Measurements from ENCODE around the gene FFAR1. TPM values are rescaled to one million over a fixed set of nuclear protein-coding genes. Genes with fewer than 3 reads are reported as not detected.
"Not testable (repeated sequence)": the region's sequence is repeated elsewhere in the genome, so short reads cannot be mapped to it uniquely, and the experiment has no call there.

The FFAR1 gene
- total RNA-seq, 1 donor from 2014 or later = not detected

- no peak overlapping the region for H3K27ac ChIP-seq
- no peaks in the 10 kb centered on the region for H3K36me3 ChIP-seq
- H3K4me3 ChIP-seq = no peak overlapping the region
- DNase-seq (ENCODE audit: low spot score in 2 of 2) = no peak
- H3K4me1 ChIP-seq = no peaks in the 10 kb centered on the region
- no peak for TF ChIP-seq CTCF (IDR thresholded peaks at IDR 0.05)
- intact Hi-C loops (cut with DNase I) = no loop called here
- no peaks in the 10 kb centered on the region for H3K9me3 ChIP-seq
- H3K27me3 ChIP-seq = no peaks in the 10 kb centered on the region
Observed at GRCh38 chr19:35353635-35354034, 5.9 kb downstream of the FFAR1 start.

GRCh38 chr19:35354898-35355297 is 7.2 kb downstream of the FFAR1 start:
- H3K27me3 ChIP-seq = no peaks in the 10 kb centered on the region
- intact Hi-C loops (cut with DNase I) = no loop called here

GRCh38 chr19:35355791-35356460 is 8.2 kb downstream of the FFAR1 start:
- Histone ChIP-seq H3K27ac (no peak overlapping the region), H3K9me3 (no peaks in the 10 kb centered on the region), H3K27me3 (no peaks in the 10 kb centered on the region), H3K4me1 (no peaks in the 10 kb centered on the region), H3K36me3 (no peaks in the 10 kb centered on the region), H3K4me3 (no peak overlapping the region)
- no peak for TF ChIP-seq CTCF (IDR thresholded peaks at IDR 0.05)
- no peak for DNase-seq (ENCODE audit: low spot score in 2 of 2)
- intact Hi-C loops (cut with DNase I) = no loop called here

More at GRCh38 chr19:35354898-35355297, 7.2 kb downstream of the FFAR1 start:
- Histone ChIP-seq H3K4me1 (no peaks in the 10 kb centered on the region), H3K27ac (no peak overlapping the region), H3K4me3 (no peak overlapping the region), H3K36me3 (no peaks in the 10 kb centered on the region), H3K9me3 (no peaks in the 10 kb centered on the region)
- DNase-seq (ENCODE audit: low spot score in 2 of 2) = no peak
- no peak for TF ChIP-seq CTCF (IDR thresholded peaks at IDR 0.05)

GRCh38 chr19:35357867-35358573 is 10.3 kb downstream of the FFAR1 start, which contains the start of gene FFAR3:
FFAR3 (plus strand) TSS chr19:35358460; CDS start chr19:35358891, 431 bp downstream.
- Histone ChIP-seq H3K4me1 (no peaks in the 10 kb centered on the region), H3K4me3 (no peak within 1 kb of the TSS), H3K27ac (no peak within 1 kb of the TSS), H3K27me3 (no peaks in the 10 kb centered on the region), H3K9me3 (no peaks in the 10 kb centered on the region), H3K36me3 (no peaks in the 10 kb centered on the region)
- no peak for TF ChIP-seq CTCF (IDR thresholded peaks at IDR 0.05)
- DNase-seq (ENCODE audit: low spot score in 2 of 2) = peak; percentile 42 to 73
- intact Hi-C loops (cut with DNase I) = no loop called here

- intact Hi-C loops (cut with DNase I); H3K9me3 ChIP-seq; H3K27me3 ChIP-seq; H3K4me1 ChIP-seq; DNase-seq (ENCODE audit: low spot score in 2 of 2); H3K36me3 ChIP-seq; H3K27ac ChIP-seq; H3K4me3 ChIP-seq: not testable (repeated sequence)
Observed at GRCh38 chr19:35358834-35359233, 11.1 kb downstream of the FFAR1 start.

GRCh38 chr19:35359395-35359794 is 11.7 kb downstream of the FFAR1 start:
- H3K4me1 ChIP-seq; H3K27ac ChIP-seq; H3K27me3 ChIP-seq; H3K9me3 ChIP-seq; H3K36me3 ChIP-seq; intact Hi-C loops (cut with DNase I); H3K4me3 ChIP-seq: not testable (repeated sequence)
- peak in 1 of 2 donors; percentile 51 for DNase-seq (ENCODE audit: low spot score in 2 of 2)

- H3K36me3 ChIP-seq; H3K9me3 ChIP-seq; H3K27me3 ChIP-seq; H3K4me1 ChIP-seq; intact Hi-C loops (cut with DNase I); H3K4me3 ChIP-seq; H3K27ac ChIP-seq: not testable (repeated sequence)
- peak in 1 of 2 donors; percentile 37 for DNase-seq (ENCODE audit: low spot score in 2 of 2)
Observed at GRCh38 chr19:35360081-35360480, 12.4 kb downstream of the FFAR1 start.

Measured in ascending aorta (tissue), 2 donors.